HCEC 1CT (cell line): ENCODE data around the gene PLA1A.
A peak's percentile ranks its signal among the peaks of the same experiment; 100 is the strongest.

Experiments used
- DNase-seq: peaks from one replicate; pipeline ENCODE4 v3.0.0-alpha.2; 2017

The PLA1A gene

GRCh38 chr3:119613201-119613600 lies 15.5 kb downstream of the PLA1A start:
- DNase-seq, result no peak

- no peak for DNase-seq
Observed at GRCh38 chr3:119613872-119614271, 16.2 kb downstream of the PLA1A start.

- no peak for DNase-seq
Observed at GRCh38 chr3:119616056-119616455, 18.4 kb downstream of the PLA1A start.

GRCh38 chr3:119619094-119619493 lies 21.4 kb downstream of the PLA1A start:
- no peak for DNase-seq

GRCh38 chr3:119620899-119621298 lies 23.2 kb downstream of the PLA1A start:
- DNase-seq, result no peak

- DNase-seq, result no peak
Observed at GRCh38 chr3:119624002-119624720, 26.5 kb downstream of the PLA1A start.

- no peak for DNase-seq
Observed at GRCh38 chr3:119625451-119626153, 27.9 kb downstream of the PLA1A start.

GRCh38 chr3:119626196-119626595 lies 28.5 kb downstream of the PLA1A start:
- no peak for DNase-seq

GRCh38 chr3:119627461-119627860 lies 29.8 kb downstream of the PLA1A start:
- no peak for DNase-seq

- DNase-seq, result no peak
Observed at GRCh38 chr3:119628390-119628789, 30.7 kb downstream of the PLA1A start.

GRCh38 chr3:119628816-119629445 lies 31.2 kb downstream of the PLA1A start:
- DNase-seq, result no peak

GRCh38 chr3:119630128-119630879 lies 32.6 kb downstream of the PLA1A start:
- DNase-seq, result peak; percentile 78

GRCh38 chr3:119630880-119631329 lies 33.2 kb downstream of the PLA1A start:
- no peak for DNase-seq

- no peak for DNase-seq
Observed at GRCh38 chr3:119631516-119631915, 33.8 kb downstream of the PLA1A start.

GRCh38 chr3:119632216-119632615 lies 34.5 kb downstream of the PLA1A start:
- DNase-seq, result no peak

- no peak for DNase-seq
Observed at GRCh38 chr3:119632829-119633228, 35.1 kb downstream of the PLA1A start.

- no peak for DNase-seq
Observed at GRCh38 chr3:119635719-119636118, 38.0 kb downstream of the PLA1A start.

- peak; percentile 35 for DNase-seq
Observed at GRCh38 chr3:119636249-119636648, 38.6 kb downstream of the PLA1A start.

- no peak for DNase-seq
Observed at GRCh38 chr3:119636891-119637611, 39.4 kb downstream of the PLA1A start.

- DNase-seq, result peak; percentile 84
Observed at GRCh38 chr3:119637679-119638477, 40.2 kb downstream of the PLA1A start.

- DNase-seq, result no peak
Observed at GRCh38 chr3:119639494-119640350, 42.0 kb downstream of the PLA1A start.
